HG02938 (cell line): Measurements from ENCODE around the gene THADA.
A peak's percentile ranks its signal among the peaks of the same experiment; 100 is the strongest.
"Not testable (repeated sequence)": the region's sequence is repeated elsewhere in the genome, so short reads cannot be mapped to it uniquely, and the experiment has no call there.

Experiments
- ATAC-seq: cut with Tn5 transposase; IDR thresholded peaks from one replicate; pipeline ENCODE4 v1.9.1; 2021; ENCODE audit warnings: mild to moderate bottlenecking, moderate library complexity; ENCODE audit not compliant: unreplicated experiment

THADA gene

DNA sequence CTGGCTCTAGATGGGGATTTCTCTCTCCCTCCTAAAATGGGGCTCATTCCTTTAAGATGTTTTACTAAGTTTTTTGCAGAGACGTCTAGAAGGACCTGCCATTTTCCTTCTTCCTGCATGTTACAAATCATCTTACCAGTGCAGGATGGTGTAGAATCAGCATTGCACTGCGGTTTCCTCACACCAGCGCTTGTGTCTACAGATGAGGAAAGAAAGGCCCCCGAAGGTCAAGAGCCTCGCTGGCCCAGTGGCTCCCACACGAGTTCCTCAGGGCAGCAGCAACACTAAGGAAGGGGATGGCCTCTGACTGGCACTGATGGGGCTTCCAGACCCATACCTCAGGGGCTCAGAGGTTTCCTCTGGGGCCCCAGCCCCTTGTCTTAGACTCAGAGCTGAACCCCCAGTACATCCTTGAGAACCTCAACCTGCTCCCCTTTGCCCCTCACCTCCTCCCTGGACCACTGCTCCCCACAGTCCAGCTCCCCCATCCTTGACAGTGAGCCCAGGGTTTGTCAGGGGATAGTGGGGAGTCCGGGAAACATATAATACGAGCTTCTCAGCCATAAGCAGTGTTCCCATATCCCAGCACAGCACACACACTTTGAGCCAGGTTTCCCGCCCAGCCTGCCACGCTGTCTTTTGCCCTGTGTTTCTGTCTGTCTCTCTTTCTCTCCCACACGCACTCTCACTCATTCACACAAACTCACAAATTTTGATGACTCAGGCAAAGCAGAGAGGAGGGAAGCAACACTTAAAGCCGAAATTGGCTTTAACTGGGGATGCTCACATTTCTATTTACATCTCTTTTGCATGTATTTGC lies 398.9 kb downstream of the THADA start:
- ATAC-seq = no peak

DNA sequence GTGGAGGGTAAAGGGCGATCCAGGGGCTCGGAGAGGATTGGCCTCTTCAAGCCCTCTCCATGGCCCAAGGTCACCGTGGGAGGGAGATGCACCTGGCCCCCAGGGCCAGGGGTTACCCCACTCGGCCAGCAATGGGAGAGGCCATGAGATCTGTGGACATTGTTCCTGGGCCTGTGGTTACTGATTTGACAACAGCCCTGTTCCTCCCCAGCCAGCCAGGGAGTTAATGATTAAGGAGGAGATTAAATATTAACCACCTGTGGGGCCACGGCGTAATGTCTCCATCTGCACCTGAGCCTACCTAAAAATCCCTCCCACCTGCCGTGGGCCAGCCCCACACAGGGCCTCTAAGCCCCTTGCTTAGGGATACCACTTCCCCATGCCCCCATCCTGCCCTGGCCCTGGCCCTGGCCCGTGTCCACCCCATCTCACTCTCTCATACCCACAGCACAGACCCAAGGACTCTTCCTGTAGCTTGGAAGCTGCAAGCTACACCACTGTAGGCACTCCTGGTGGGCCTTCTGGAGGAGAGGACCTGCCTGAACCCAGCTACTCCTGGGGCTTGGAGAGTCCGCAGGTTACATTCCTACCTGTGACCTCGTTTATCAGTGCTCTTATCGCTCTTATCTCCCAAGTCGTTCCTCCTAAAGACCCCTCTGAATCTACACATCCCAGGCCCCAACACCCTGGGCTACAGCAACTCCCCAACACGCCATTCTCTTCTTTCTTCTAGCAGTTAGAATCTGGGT lies 401.5 kb downstream of the THADA start:
- peak; percentile 55 for ATAC-seq

DNA sequence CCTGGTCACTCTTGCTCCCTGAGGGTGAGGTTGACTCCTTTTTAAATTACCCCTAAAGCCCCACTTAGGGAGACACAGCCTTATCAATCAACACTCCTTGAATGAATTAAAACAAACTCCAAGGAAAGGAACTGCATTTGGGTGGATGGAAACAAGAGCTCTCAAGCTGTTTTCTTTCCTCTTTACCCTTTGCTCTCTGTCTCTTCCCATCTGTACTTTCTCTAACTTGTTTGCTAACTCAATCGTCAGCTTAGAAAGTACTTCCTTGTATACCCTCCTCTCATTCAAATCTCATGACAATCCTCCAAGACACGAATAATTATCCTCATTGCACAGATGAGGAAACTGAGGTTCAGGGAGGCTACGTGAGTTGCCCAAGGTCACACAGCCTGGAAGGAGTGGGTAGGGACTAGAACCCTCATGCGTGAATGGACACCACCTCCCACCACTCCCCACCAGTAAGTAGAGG lies 402.2 kb downstream of the THADA start:
- no peak for ATAC-seq

DNA sequence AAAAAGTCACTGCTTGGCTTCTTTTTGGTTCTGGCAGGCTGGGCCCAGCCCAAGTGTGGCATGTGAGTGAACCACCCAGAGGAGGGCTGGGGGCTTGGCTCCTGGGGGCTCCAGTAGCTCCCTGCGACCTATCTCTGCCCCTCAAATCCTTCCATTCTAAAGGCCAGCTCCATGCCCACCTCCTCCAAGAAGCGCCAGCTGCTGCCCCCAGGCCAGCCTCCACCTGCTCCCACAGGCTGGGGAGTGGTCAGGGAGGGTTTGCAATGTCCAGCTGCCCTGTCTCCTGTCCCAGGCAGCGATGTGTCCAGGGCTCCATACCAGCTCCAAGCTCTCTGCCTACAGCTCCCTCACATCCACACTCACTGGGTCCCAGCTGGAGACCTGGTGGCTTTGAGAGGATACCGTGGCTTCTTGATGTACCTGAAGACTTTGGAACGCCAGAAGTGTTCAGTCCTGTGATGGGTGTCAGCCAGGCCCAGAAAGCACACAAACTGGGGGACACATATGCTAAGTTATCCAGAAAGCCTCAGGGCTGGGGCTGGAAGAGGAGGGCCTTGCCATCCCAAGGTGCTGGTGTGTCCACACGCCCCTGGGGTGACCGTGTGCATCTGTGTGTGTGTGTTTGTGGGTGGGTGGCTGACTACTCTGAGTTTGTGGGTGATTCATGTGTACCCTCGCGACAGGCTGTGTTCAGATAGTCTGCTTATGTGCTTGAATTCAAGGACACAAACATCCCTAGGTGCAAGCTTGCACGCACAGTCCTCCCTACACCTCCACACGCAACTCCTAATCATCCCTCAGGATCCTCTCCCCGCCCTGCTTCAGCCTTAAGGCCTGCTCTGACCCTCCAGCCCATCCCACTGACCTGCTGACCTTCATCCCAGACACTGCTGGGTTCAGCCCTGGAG lies 402.8 kb downstream of the THADA start:
- no peak for ATAC-seq

DNA sequence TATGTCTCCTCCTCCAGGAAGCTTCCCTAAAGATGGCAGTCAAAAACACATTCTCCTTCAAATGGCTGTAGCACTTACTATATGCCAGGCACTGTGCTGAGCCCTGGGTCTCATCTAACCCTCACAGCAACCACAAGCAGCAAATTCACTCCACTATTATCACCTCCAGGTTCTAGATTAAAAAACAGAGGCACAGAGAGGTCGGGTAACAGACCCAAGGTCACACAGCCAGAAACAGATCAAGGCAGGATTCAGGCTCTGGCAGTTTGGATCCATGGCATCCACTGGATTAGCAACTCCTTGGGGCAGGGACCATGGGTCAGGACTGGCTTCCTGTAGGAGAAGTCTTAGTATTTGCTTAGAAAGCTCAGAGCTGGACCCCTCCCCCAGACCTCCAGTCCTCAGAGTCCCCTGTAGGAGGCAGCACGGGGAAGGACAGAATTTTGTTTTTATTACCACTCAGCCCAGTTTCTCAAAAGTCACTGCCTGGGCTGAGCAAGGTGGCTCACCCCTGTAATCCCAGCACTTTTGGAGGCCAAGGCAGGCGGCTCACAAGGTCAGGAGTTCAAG lies 403.8 kb downstream of the THADA start:
- no peak for ATAC-seq

DNA sequence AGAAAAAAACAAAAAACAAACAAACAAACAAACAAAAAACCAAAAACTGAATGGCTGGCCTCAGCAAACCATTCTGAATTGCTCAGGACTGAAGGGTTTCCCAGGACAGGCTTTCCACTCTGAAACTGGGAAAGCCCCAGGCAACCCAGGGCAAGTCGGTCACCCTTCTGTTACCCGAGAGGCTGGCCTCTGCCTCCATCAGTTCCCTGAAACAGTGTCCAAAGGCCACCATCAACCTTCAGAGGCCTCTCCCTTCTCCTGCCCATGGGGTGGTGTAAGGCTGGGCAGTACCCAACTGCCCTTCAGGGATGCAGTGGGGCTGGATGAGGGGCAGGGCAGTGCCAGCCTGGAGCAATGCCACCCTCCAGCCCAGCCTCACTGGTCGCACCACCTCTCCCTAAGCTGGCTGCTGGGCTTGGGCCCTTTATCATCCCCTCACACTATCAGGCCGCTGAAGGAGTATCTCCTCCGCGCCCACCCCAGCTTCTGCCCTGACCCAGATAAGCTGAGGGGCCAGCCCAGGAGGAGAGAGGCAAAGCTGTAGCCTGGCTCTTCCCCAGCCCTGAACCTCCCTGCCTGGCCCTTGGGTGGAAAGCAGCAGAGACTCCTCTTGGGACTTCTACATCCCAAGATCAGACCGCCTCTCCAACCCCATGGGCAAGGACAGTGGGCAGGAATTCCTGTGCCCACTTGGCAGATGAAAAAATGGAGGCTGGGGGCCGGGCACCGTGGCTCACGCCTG lies 405.4 kb downstream of the THADA start:
- no peak for ATAC-seq

DNA sequence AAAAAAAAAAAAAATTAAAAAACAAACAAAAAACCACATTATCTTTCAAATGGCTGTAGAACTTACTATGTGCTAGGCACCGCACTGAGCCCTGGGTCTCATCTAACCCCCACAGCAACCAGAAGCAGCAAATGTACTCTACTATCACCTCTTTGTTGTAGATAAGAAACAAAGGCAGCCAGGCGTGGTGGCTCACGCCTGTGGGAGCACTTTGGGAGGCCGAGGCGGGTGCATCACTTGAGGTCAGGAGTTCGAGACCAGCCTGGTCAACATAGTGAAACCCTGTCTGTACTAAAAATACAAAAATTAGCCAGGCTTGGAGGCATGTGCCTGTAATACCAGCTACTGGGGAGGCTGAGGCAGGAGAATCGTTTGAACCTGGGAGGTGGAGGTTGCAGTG lies 406.0 kb downstream of the THADA start:
- ATAC-seq = not testable (repeated sequence)

DNA sequence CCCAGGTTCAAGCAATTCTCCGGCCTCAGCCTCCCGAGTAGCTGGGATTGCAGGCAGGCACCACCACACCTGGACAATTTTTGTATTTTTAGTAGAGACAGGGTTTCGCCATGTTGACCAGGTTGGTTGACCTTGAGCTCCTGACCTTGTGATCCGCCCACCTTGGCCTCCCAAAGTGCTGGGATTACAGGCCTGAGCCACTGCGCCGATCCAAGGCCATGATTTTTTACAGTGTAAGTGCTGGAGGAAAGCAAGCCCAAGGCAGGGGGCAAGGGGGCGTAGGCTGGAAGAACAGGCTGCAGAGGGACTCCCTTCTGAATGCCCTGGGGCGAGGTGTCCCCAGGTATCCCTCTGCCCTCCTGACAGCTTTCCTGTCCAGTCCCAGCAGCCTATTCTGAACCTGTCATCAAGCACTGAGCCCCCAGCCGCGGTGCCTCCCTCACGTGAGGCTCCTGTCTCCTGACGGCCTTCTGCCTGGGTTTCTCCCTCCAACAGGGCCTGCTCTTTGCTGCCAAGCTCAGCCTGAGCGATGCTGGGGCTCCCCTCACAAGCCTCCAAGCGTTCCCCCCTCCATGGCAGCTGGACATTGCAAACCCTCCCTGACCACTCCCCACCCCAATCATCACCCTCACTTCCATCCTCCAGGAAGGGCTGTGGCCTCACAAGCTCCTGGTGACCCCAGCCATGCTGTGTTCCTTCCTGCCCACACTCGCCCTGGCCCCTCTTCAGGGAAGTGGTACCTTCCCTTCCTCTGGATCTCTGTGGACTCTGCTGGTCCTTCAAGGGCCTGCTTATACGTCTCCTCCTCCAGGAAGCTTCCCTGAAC lies 407.1 kb downstream of the THADA start:
- no peak for ATAC-seq

DNA sequence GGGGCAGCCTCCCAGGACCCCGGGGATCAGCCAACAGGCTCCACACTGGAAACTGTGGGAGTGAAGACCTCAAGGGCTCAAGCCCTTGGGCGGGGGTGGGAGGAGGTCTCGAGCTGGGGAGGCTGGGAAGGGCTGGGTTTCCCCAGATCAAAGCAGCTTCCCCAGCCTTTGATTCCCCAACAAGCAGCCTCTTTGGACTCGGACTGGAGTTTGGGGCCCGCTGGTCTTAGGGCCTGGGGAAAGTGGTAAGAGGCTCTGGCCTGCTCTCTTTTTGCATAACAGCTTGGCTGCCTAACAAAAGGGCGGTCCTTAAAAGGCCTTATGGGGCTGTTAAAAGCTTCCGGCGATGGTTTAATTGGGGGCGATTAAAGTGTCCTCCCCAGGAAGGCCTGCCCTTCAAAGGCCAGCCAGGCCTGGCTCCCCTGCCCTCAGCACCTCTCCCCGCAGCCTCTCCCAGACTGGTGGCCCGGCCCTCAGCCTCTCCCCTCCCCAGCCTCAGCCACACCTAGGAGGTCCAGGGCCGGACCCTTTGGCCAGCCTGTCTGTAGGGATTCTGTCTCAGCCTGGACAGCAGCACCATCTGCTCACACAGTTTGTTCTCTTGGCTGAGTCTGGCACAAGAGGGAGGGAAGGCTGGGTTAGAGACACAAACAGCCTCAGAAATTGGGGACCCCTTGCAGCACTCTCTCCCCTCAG lies 409.0 kb downstream of the THADA start:
- no peak for ATAC-seq

DNA sequence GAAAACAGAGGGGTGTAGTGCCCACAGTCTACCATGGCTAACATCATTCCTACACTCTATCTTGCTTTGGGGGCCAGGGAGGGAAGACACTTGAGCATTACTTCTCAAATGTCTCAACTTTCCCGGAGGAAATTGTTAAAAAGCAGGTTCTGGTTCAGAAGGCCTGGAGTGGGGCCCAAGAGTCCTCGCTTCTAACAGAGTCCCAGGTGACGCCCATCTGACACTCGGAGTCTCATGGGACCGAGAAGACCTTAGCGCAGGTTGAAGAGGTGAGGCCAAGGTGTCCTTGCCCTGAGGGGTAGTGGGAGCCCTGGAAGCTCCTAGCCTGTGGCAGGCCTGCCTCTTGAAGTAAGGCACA lies 409.5 kb downstream of the THADA start:
- no peak for ATAC-seq

DNA sequence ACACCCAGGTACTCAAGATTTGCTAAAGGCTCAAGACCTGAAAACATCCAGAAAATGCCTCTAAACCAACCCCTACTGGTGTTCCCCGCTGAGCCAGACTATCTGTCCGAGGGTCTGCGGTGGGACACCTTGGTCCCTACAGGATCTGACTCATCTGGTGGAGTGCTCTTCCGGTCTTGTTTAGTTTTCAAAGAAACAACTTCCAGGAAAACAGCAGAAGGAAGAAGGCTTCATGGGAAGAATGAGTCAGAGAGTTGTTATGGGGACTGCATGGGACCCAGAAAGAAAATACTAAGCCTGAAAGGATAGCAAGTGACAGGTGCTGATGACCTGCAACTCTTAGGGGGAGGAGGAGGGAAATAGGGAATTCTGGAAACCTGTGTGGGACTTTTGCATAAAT lies 410.7 kb downstream of the THADA start:
- no peak for ATAC-seq

DNA sequence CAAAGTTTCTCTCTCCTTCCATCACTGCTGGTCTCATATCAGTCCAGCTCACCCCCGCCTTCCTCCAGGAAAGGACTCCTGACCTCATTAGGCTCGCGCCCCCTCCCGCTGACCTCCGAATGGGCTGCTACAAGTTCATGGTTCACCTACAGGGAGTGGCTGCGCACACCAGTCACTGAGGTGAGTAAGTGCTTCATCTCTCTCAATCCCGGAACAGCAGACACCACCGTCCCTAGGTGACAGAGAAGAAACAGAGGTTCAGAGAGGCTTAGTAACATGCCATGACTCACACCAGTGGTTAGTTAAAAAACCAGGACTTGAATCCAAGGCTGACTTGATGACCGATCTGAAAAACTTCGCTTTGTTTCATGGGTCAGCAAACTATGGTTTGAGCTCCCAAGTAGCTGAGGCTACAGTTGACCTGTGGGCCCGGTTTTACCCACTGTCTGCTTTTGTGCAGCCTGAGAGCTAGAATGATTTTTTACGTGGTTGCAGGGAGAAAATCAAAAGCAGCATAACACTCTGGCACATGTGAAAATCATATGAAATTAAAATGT lies 411.4 kb downstream of the THADA start:
- no peak for ATAC-seq

DNA sequence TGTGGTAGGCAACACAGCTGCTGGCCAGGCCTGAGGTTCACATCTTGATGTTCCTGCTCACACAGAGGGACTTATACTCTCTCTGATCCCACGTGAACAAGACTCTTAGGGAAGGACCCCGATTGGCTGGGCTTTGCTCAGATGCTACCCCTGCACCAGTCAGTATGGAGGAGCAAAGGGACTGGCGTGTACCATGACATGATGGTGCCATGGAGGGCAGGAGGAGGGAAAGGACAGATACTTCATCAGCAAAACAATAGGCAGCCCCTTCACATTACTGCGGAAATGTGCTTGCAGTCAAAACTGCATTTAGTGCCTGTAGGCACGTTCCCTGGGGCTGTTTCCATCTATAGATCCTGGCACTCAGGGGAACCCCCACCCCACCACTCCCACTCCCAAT lies 412.1 kb downstream of the THADA start:
- ATAC-seq = no peak

DNA sequence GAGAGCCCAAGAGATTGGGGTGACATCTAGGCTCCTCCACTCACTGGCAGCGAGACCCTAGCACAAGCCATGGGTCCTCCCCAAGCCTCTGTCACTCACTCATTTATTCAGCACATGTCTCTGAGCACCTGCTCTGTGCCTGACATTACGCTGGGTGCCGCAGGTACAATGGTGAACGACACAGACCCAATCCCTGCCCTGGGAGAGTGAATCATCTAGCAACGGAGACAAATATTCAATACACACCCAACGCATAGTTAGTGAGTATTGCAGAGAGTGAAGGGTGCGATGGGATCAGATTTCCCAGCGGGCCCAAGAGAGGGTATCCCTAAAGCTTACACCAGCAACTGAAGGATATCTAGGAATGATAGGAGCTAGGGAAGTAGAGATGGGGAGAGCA lies 414.9 kb downstream of the THADA start:
- no peak for ATAC-seq
